ENCODE results near the gene RRP1. TPM values are rescaled to one million over a fixed set of nuclear protein-coding genes. Genes with fewer than 3 reads are reported as not detected.

RRP1 gene
- total RNA-seq, 2 experiments from 2014 or later: 50.3 to 55.0 TPM

DNA sequence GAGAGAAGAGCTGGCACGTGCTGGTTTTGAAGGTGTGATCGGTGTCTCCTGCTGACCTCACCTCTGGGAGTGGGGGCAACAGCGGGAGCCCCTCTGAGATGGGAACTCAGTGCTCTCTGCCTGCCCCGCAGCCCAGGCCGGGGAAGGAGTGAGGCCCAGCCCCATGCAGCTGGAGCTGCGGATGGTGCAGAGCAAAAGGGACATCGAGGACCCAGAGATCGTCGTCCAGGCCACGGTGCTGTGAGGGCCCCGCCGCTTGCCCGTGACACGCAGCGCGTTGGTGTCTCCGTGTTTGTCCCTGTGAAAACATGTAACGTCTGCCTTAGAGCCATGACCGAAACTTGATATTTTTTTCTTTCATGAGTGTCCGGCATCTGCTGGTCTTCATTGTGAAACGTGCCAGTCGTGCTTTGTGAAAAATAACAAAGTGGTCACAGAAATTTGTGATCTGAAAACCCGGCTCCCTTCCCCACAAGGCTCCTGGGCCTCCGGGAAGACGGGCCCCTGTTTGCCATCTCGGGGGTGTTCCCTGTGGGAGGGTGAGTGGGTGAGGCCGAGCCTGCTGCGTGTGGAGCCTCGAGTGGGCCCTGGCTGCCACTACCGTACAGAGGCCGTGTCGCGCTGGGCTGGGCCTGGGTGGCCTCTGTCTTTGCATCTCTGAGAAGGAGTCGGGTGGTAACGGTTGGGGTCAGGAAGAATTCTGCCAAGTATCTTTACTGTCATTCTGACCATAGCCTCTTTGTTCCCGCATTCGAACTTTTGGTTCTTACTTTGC, 33.4 kb upstream of the RRP1 start:
- no TSS peak for BruUV-seq (replicated peaks)
- H3K4me2 ChIP-seq (ENCODE audit: low read length): no peak overlapping the region
- TF ChIP-seq EZH2phosphoT487 (IDR thresholded peaks at IDR 0.05; ENCODE audit: borderline replicate concordance, low read depth, low read length): no peak
- TF ChIP-seq, protein P1, sequence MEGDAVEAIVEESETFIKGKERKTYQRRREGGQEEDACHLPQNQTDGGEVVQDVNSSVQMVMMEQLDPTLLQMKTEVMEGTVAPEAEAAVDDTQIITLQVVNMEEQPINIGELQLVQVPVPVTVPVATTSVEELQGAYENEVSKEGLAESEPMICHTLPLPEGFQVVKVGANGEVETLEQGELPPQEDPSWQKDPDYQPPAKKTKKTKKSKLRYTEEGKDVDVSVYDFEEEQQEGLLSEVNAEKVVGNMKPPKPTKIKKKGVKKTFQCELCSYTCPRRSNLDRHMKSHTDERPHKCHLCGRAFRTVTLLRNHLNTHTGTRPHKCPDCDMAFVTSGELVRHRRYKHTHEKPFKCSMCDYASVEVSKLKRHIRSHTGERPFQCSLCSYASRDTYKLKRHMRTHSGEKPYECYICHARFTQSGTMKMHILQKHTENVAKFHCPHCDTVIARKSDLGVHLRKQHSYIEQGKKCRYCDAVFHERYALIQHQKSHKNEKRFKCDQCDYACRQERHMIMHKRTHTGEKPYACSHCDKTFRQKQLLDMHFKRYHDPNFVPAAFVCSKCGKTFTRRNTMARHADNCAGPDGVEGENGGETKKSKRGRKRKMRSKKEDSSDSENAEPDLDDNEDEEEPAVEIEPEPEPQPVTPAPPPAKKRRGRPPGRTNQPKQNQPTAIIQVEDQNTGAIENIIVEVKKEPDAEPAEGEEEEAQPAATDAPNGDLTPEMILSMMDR (conservative IDR thresholded peaks at IDR 0.05; ENCODE audit: low read length): no peak
- no peak overlapping the region for H3K27ac ChIP-seq (ENCODE audit: low read depth, low read length, poor library complexity, severe bottlenecking)
- intact Hi-C loops (cut with micrococcal nuclease; ENCODE audit: unreplicated experiment): no loop called here
- ChIA-PET CTCF (ENCODE audit: unreplicated experiment) (no interaction called here), POLR2A (no interaction called here)
- H3K36me3 ChIP-seq (ENCODE audit: insufficient read depth, low read length): peaks cover 34% of the 10 kb centered on the region
- H3K4me1 ChIP-seq (ENCODE audit: insufficient read depth, low read length, poor library complexity, severe bottlenecking): no peaks in the 10 kb centered on the region
- no peak overlapping the region for H2AFZ ChIP-seq (ENCODE audit: low read length)
- H4K20me1 ChIP-seq (ENCODE audit: insufficient read depth, low read length): no peaks in the 10 kb centered on the region
- H3K4me3 ChIP-seq (ENCODE audit: low read depth, low read length, poor library complexity, severe bottlenecking): no peak overlapping the region
- H3K9me3 ChIP-seq (ENCODE audit: low read length): no peaks in the 10 kb centered on the region
- no peaks in the 10 kb centered on the region for H3K79me2 ChIP-seq (ENCODE audit: insufficient read depth, low read depth, low read length)
- no peak for DNase-seq (ENCODE audit: low spot score)
- no peaks in the 10 kb centered on the region for H3K9me2 ChIP-seq (ENCODE audit: insufficient read depth, low read length)

DNA sequence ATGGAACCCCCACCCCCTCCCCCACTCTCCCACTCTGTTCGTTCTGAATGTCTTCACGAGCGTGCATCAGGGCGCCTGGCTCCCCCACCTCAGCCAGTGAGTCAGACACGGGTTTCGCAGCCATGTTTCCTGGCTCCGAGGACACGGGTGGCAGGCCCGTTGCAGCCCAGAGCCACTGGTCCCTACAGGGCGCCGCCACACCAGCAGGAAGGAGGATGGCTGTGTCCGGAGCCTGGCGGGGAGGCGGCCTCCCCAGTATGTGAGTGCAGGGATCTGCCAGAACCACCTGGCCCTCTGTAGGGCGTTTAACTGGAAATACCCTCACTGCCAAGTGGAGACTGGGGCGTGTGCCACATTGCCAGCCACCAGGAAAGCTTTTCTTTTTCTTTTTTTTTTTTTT, 31.8 kb upstream of the RRP1 start:
- CTCF ChIA-PET (ENCODE audit: unreplicated experiment): no interaction called here
- no peak for DNase-seq (ENCODE audit: low spot score)
- H3K9me2 ChIP-seq (ENCODE audit: insufficient read depth, low read length): no peaks in the 10 kb centered on the region
- TF ChIP-seq, protein P1 (conservative IDR thresholded peaks at IDR 0.05; ENCODE audit: low read length): no peak
- TF ChIP-seq EZH2phosphoT487 (IDR thresholded peaks at IDR 0.05; ENCODE audit: borderline replicate concordance, low read depth, low read length): no peak
- no peaks in the 10 kb centered on the region for H3K79me2 ChIP-seq (ENCODE audit: insufficient read depth, low read depth, low read length)
- H2AFZ ChIP-seq (ENCODE audit: low read length): no peak overlapping the region
- H3K27ac ChIP-seq (ENCODE audit: low read depth, low read length, poor library complexity, severe bottlenecking): no peak overlapping the region
- H3K4me2 ChIP-seq (ENCODE audit: low read length): no peak overlapping the region
- intact Hi-C loops (cut with micrococcal nuclease; ENCODE audit: unreplicated experiment): no loop called here
- H3K36me3 ChIP-seq (ENCODE audit: insufficient read depth, low read length): peaks cover 34% of the 10 kb centered on the region
- no TSS peak for BruUV-seq (replicated peaks)
- no peak overlapping the region for H3K4me3 ChIP-seq (ENCODE audit: low read depth, low read length, poor library complexity, severe bottlenecking)
- no peaks in the 10 kb centered on the region for H3K4me1 ChIP-seq (ENCODE audit: insufficient read depth, low read length, poor library complexity, severe bottlenecking)
- no peaks in the 10 kb centered on the region for H4K20me1 ChIP-seq (ENCODE audit: insufficient read depth, low read length)
- POLR2A ChIA-PET: interaction anchor here (0.7 to 1.0 kb wide), 2 partner anchors 12 to 942 kb away, joined by 3 read pairs; no protein-coding TSS in a partner anchor
- no peaks in the 10 kb centered on the region for H3K9me3 ChIP-seq (ENCODE audit: low read length)

DNA sequence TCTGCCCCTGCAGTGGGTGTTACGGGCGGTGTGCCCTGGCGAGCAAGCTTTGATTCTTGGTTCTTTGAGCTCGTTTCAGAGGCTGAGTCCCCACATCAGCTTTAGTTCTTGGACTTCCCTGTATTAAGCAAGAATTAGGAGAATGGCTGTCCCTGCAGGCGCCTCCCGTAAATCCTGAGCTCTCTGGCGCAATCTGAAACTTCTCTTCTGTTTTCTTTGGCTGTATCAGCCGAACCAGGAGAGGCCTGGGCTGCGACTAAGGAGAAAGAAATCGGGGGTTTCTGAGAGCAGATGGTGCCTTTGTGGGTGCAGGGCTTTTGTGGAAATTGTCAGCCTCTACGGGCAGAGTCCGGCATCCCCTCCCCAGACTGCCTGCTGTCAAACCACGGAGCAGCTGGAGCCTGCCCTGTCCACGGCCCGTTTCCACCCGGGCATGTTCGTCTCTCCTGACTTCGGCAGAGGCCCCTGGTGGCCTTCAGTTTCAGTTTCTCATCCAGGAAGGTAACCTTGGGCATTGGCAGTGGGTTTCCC, 31.2 kb upstream of the RRP1 start:
- no peak overlapping the region for H3K4me3 ChIP-seq (ENCODE audit: low read depth, low read length, poor library complexity, severe bottlenecking)
- peaks cover 28% of the 10 kb centered on the region for H3K36me3 ChIP-seq (ENCODE audit: insufficient read depth, low read length)
- no peak overlapping the region for H3K4me2 ChIP-seq (ENCODE audit: low read length)
- no peaks in the 10 kb centered on the region for H3K9me3 ChIP-seq (ENCODE audit: low read length)
- ChIA-PET POLR2A (interaction anchor here (0.7 to 1.0 kb wide), 2 partner anchors 12 to 941 kb away, joined by 3 read pairs; no protein-coding TSS in a partner anchor), CTCF (ENCODE audit: unreplicated experiment) (interaction anchor here (0.5 kb wide), 1 partner anchor 31 kb away, joined by 3 read pairs; no protein-coding TSS in a partner anchor)
- no peak overlapping the region for H2AFZ ChIP-seq (ENCODE audit: low read length)
- no peaks in the 10 kb centered on the region for H4K20me1 ChIP-seq (ENCODE audit: insufficient read depth, low read length)
- no peaks in the 10 kb centered on the region for H3K4me1 ChIP-seq (ENCODE audit: insufficient read depth, low read length, poor library complexity, severe bottlenecking)
- TF ChIP-seq, protein P1 (conservative IDR thresholded peaks at IDR 0.05; ENCODE audit: low read length): no peak
- no peak for TF ChIP-seq EZH2phosphoT487 (IDR thresholded peaks at IDR 0.05; ENCODE audit: borderline replicate concordance, low read depth, low read length)
- no peaks in the 10 kb centered on the region for H3K79me2 ChIP-seq (ENCODE audit: insufficient read depth, low read depth, low read length)
- DNase-seq (ENCODE audit: low spot score): no peak
- H3K9me2 ChIP-seq (ENCODE audit: insufficient read depth, low read length): no peaks in the 10 kb centered on the region
- intact Hi-C loops (cut with micrococcal nuclease; ENCODE audit: unreplicated experiment): no loop called here
- H3K27ac ChIP-seq (ENCODE audit: low read depth, low read length, poor library complexity, severe bottlenecking): no peak overlapping the region
- BruUV-seq (replicated peaks): no TSS peak

Measured in OCI-LY7 (cell line).